Stimulated activated CD8-positive, alpha-beta memory T cell treated with anti-CD3 and anti-CD28 coated beads, Interleukin-12 subunit alpha, Interleukin-12 subunit beta, amount 100 ng/mL, for 24 hours (primary cell): Measurements from ENCODE around the gene MYOZ3.

Experiments
- DNase-seq: peaks from one replicate; pipeline ENCODE4 v3.0.0-alpha.2; 2020; ENCODE audit errors: extremely low read depth

MYOZ3 gene

GRCh38 chr5:150627731-150628545, 33.1 kb upstream of the MYOZ3 start:
- DNase-seq = no peak

- DNase-seq = no peak
Observed at GRCh38 chr5:150628936-150629485, 32.0 kb upstream of the MYOZ3 start.

- DNase-seq = no peak
Observed at GRCh38 chr5:150630016-150630415, 31.0 kb upstream of the MYOZ3 start.

GRCh38 chr5:150630461-150631325, 30.4 kb upstream of the MYOZ3 start:
- DNase-seq = no peak

GRCh38 chr5:150631326-150631701, 29.7 kb upstream of the MYOZ3 start:
- DNase-seq = no peak

GRCh38 chr5:150632305-150633160, 28.5 kb upstream of the MYOZ3 start:
- DNase-seq = no peak

- no peak for DNase-seq
Observed at GRCh38 chr5:150633429-150633828, 27.6 kb upstream of the MYOZ3 start.

GRCh38 chr5:150636391-150637244, 24.4 kb upstream of the MYOZ3 start:
- DNase-seq = no peak

GRCh38 chr5:150637245-150638052, 23.6 kb upstream of the MYOZ3 start:
- no peak for DNase-seq

- no peak for DNase-seq
Observed at GRCh38 chr5:150638053-150638444, 23.0 kb upstream of the MYOZ3 start.

GRCh38 chr5:150638488-150639376, 22.3 kb upstream of the MYOZ3 start:
- DNase-seq = no peak

- DNase-seq = no peak
Observed at GRCh38 chr5:150639377-150639692, 21.7 kb upstream of the MYOZ3 start.

GRCh38 chr5:150639751-150640150, 21.3 kb upstream of the MYOZ3 start:
- DNase-seq = no peak

- DNase-seq = no peak
Observed at GRCh38 chr5:150640311-150641005, 20.6 kb upstream of the MYOZ3 start, which contains the start of gene SYNPO. Gene SYNPO (plus strand): TSS chr5:150640660. CDS start chr5:150648276, 7,616 bp downstream.

- no peak for DNase-seq
Observed at GRCh38 chr5:150641006-150641570, 20.0 kb upstream of the MYOZ3 start.

- no peak for DNase-seq
Observed at GRCh38 chr5:150641824-150642566, 19.1 kb upstream of the MYOZ3 start.

- DNase-seq = no peak
Observed at GRCh38 chr5:150642567-150642927, 18.5 kb upstream of the MYOZ3 start.
